Gastroesophageal sphincter (tissue), 4 donors: ENCODE measurements around the gene RBM5. TPM values are rescaled to one million over a fixed set of nuclear protein-coding genes. Genes with fewer than 3 reads are reported as not detected.
A peak's percentile ranks its signal among the peaks of the same experiment; 100 is the strongest.

Experiments
- ATAC-seq: fragments of 150-250 bp; one replicate; pipeline ENCODE4 v1.9.1; 2016; ENCODE audit warnings: mild to moderate bottlenecking, moderate library complexity
- H3K27ac ChIP-seq, 4 donors: fragments of 200-600 bp; sonication (generic) in 3 of 4; 1 replicate in 3 of 4; 2 replicates in 1 of 4; pipeline ENCODE4 v1.5.1; 2016 to 2019
- H3K27me3 ChIP-seq: fragments of 200-600 bp; sonication (generic); one replicate; pipeline ENCODE4 v1.5.1; 2019
- H3K36me3 ChIP-seq, 2 donors: fragments of 200-600 bp; sonication (generic); one replicate each; pipeline ENCODE4 v1.5.1; 2019; ENCODE audit warnings: control low read depth in 1 of 2
- H3K4me1 ChIP-seq, 3 donors: fragments of 200-600 bp; sonication (generic); 1 replicate in 2 of 3; 2 replicates in 1 of 3; pipeline ENCODE4 v1.5.1; 2016 to 2019; ENCODE audit warnings: control low read depth in 2 of 3
- H3K4me3 ChIP-seq, 2 donors: fragments of 200-600 bp; sonication (generic); one replicate each; pipeline ENCODE4 v1.5.1; 2019; ENCODE audit warnings: mild to moderate bottlenecking in 1 of 2, moderate library complexity in 1 of 2
- H3K9me3 ChIP-seq, 3 donors: fragments of 200-600 bp; sonication (generic); one replicate each; pipeline ENCODE4 v1.5.1; 2017 to 2019; ENCODE audit warnings: control low read depth in 2 of 3
- CTCF ChIP-seq, 4 experiments: fragments of 200-600 bp in 2 of 4; fragments of 450-650 bp in 2 of 4; sonication (generic) in 1 of 4; IDR thresholded peaks; one replicate each; pipeline ENCODE4 v1.5.1; 2017 to 2019; ENCODE audit warnings: antibody characterized with exemption in 4 of 4, mild to moderate bottlenecking in 2 of 4, moderate library complexity in 2 of 4
- EP300 ChIP-seq: sonication (generic); formaldehyde crosslinking; IDR thresholded peaks from one replicate; pipeline ENCODE4 v1.6.1; 2017; ENCODE audit warnings: antibody characterized with exemption, mild to moderate bottlenecking
- POLR2A ChIP-seq, 2 donors: fragments of 450-650 bp; IDR thresholded peaks; one replicate each; pipeline ENCODE4 v1.6.1; 2017; ENCODE audit warnings: antibody characterized with exemption in 2 of 2, mild to moderate bottlenecking in 2 of 2, moderate library complexity in 1 of 2
- POLR2AphosphoS5 ChIP-seq: sonication (generic); formaldehyde crosslinking; IDR thresholded peaks from one replicate; pipeline ENCODE4 v1.6.1; 2017; ENCODE audit warnings: antibody characterized with exemption
- WGBS, 2 donors: methylation state at CpG; one replicate each; pipeline ENCODE4 v1.1.5; 2018; ENCODE audit warnings: low coverage in 1 of 2; 5-methylcytosine and 5-hydroxymethylcytosine counted together
- total RNA-seq, 4 donors: library from RNA; depleted of rRNA; stranded (reverse); fragments of >200 nt; gene quantifications; one replicate each; pipeline ENCODE4 v1.1.0, GENCODE V29; 2016

The RBM5 gene
- total RNA-seq, 4 donors from 2014 or later: 85.7 to 228 (median 136) TPM

- Histone ChIP-seq H3K36me3 (peaks cover 14 to 58% of the 10 kb centered on the region in 2 donors), H3K4me3 (peak overlapping the region in 1 of 2 donors; percentile 94), H3K27ac (no peak overlapping the region)
Measured at GRCh38 chr3:50090984-50091383, 2.3 kb downstream of the RBM5 start.

GRCh38 chr3:50095352-50095998, 6.8 kb downstream of the RBM5 start:
- Histone ChIP-seq H3K4me3 (no peak overlapping the region), H3K27me3 (no peaks in the 10 kb centered on the region), H3K4me1 (peaks cover 3 to 35% (median 8%) of the 10 kb centered on the region in 3 donors), H3K27ac (no peak overlapping the region), H3K9me3 (no peaks in the 10 kb centered on the region), H3K36me3 (peaks cover 18 to 100% of the 10 kb centered on the region in 2 donors)
- no peak for TF ChIP-seq POLR2A (IDR thresholded peaks at IDR 0.05)
- WGBS, 2 donors: 78 to 79% methylated on average over 3 to 5 of the region's 5 CpGs
- ATAC-seq: no peak

More at GRCh38 chr3:50090984-50091383, 2.3 kb downstream of the RBM5 start:
- H3K27me3 ChIP-seq: no peaks in the 10 kb centered on the region
- no peaks in the 10 kb centered on the region for H3K9me3 ChIP-seq
- no peak for ATAC-seq
- peaks cover 7 to 48% (median 12%) of the 10 kb centered on the region in 3 donors for H3K4me1 ChIP-seq
- no peak for TF ChIP-seq POLR2A (IDR thresholded peaks at IDR 0.05)
- TF ChIP-seq EP300: no peak
- TF ChIP-seq CTCF (IDR thresholded peaks at IDR 0.05): no peak
- TF ChIP-seq POLR2AphosphoS5: no peak

- Histone ChIP-seq H3K4me3 (no peak overlapping the region), H3K36me3 (peaks cover 29 to 100% of the 10 kb centered on the region in 2 donors)
- no peak for ATAC-seq
Measured at GRCh38 chr3:50100386-50100785, 11.7 kb downstream of the RBM5 start.

GRCh38 chr3:50100956-50101845, 12.5 kb downstream of the RBM5 start:
- ATAC-seq: no peak
- no peaks in the 10 kb centered on the region for H3K9me3 ChIP-seq

More at GRCh38 chr3:50100386-50100785, 11.7 kb downstream of the RBM5 start:
- Histone ChIP-seq H3K4me1 (peaks cover 0 to 1% (median 0%) of the 10 kb centered on the region in 3 donors), H3K9me3 (no peaks in the 10 kb centered on the region), H3K27ac (no peak overlapping the region), H3K27me3 (no peaks in the 10 kb centered on the region)
- no peak for TF ChIP-seq EP300
- TF ChIP-seq CTCF (IDR thresholded peaks at IDR 0.05): no peak
- no peak for TF ChIP-seq POLR2AphosphoS5
- TF ChIP-seq POLR2A (IDR thresholded peaks at IDR 0.05): no peak
- WGBS, 2 donors: 83 to 87% methylated on average over 4 to 5 of the region's 5 CpGs

More at GRCh38 chr3:50100956-50101845, 12.5 kb downstream of the RBM5 start:
- TF ChIP-seq POLR2A (IDR thresholded peaks at IDR 0.05) (no peak), POLR2AphosphoS5 (no peak), CTCF (IDR thresholded peaks at IDR 0.05) (no peak), EP300 (no peak)
- Histone ChIP-seq H3K36me3 (peaks cover 28 to 100% of the 10 kb centered on the region in 2 donors), H3K27me3 (no peaks in the 10 kb centered on the region), H3K4me1 (no peaks in the 10 kb centered on the region), H3K27ac (no peak overlapping the region), H3K4me3 (no peak overlapping the region)
- WGBS, 2 donors: 66 to 88% methylated on average over 4 of the region's 4 CpGs
